ENCODE measurements around the gene C1orf87.

C1orf87 gene, protein sequence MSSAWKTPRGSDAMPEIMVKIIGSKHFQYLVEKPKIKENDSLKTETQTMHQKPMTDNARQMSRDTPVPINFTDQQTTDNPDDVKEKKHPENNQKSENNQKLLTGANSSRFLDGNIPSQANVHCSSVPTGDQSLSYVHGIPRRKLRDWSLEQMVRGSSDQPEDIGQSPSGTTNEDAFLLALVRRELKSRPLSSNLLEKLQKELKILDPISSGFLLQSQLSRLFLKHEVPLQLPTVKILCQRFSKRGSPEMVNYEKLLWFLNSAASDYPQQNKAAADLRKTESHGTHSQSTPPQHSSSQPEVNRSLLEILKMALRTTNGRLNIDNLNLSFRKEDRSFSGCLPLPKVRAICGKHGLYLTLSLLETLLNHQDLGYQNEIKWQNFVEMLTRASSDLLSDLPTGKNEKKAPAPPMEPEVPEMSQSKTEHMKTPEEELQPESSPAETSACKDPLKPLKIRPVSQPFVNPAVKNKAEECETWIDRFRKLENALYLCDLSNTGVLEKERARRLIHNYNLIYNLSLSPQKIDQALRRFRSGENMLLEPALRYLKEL

DNA sequence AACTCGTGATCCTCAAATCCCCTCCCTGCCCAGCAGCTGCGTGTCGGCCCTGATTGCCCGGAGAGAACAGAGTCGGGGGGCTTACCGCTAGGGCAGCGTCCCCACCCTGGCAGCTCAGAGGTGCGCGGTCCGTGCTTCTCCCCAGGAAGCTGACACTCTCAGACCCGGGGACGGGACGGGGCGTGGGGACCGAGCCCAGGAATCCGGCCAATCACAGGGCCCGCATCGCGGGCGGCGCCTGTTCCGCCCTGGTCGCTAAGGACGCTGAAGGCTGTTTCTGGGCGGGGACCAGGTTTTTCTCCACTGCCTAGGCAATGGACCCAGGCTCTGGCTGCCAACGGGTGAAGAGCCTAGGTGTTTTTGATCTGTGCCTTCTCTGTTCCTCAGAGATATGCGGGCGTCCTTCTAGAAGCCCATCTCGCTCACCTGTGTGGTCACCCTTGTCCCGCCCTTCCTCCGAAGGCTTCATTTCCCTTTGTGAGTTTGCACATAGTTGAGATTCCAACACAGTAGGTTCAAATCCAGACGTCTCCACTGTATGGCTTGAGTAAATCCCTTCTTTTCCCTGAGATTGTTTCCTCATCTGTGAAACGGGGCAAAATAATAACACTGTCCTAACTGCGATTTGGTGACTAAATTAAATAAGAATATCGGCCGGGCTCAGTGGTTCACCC lies at the start of gene C1orf87:
TSS of gene C1orf87 (minus strand) at position 166 of the 674 bp plus-strand sequence. CDS start 1,127 bp downstream, outside the sequence.
- no peak for DNase-seq

DNA sequence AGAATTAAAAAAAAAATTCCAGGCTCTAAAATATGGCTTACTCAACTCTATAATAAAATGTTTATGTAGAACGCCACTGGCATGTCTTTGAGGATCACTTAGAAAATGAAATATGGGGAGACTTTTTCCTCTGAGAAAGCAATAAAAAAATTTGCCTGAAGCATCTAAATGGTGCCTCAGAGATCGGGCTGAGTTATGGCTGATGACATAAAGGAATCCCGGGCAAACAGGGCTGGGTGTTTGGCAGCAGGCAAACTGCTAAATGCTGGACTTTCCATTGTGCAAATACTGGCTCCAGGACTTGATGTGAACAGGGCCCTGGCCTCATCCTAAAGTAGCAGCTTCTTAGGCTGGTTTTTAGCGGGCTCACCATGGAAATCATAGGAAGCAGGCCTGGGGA lies 44.5 kb upstream of the C1orf87 start:
- DNase-seq: no peak

DNA sequence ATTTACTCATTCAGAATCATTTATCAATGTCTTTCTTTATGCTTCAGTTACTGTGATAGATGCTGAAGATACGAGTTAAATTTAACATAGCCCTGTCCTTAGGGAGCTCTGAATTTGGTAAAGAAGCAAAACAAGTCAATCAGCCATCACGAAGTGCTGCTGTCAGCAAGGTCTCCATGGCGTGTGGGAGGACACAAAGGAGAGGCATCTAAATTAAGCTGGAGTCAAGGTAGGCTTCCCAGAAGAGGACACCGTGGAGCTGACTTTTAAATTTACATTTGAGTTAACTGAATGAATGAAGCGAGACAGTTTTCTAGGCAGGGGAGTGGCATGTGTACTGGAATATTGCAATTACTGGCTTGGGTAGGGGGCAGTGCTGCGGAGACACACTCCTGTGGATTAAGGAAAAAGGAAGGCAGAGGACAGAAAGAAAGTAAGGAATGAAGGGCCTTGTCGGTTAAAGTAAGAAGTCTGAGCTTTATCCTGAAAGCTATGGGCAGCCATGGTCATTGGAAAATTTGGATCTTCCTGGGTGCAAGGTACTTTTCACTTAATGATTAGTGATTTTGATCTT lies 41.3 kb upstream of the C1orf87 start:
- DNase-seq: no peak

DNA sequence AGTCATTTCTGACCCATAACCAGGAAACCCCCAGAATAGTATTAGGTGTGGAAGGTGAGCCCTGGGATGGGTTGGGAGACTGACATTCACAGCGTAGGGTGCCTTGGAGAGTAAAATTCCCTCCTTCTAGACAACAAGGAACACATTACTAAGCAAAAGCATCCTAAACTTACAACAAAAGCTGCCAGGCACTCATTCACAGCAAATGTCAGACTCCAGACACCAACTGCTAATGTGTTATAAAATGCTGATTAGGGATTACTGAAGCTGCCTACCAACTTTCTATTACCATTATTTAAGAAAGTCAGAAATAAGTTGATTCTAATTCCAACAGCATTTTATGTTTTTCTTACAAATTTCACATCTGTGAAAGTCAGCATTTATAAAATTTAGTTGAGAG lies 40.0 kb upstream of the C1orf87 start:
- no peak for DNase-seq

DNA sequence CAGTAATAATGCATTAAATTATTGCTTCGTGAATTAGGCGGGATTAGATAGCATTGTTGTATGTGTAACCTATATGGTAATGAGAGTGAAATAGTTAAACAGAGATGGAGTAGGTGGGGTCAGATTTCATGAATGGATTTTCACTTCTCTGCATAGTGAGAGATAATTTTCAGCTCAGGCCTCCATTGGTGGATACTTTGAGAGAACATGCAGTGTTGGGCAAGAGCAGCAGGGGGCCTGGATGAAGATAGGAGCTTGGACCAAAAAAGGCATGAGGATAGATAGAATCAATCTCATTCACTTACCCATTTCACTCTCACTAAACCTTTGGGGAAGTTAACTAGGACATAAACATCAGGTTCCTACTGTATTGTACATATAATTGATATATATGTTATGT lies 39.5 kb upstream of the C1orf87 start:
- no peak for DNase-seq

DNA sequence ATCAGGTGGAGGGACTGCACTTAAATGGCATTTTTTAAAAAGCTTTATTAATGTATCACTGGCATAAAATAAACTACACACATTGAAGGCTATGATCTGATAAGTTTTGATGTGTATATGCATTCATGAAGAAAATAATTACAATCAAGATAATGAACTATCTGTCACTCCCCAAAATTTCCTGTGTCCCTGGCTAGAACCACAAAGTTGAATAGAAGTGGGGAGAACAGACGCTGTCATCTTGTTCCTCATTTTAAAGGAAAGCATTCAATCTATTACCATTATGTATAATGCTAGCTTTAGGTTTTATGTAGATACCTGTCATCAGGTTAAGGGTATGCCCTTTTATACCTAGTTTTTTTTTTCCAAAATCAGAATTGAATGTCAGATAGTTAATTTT lies 38.1 kb upstream of the C1orf87 start:
- no peak for DNase-seq

DNA sequence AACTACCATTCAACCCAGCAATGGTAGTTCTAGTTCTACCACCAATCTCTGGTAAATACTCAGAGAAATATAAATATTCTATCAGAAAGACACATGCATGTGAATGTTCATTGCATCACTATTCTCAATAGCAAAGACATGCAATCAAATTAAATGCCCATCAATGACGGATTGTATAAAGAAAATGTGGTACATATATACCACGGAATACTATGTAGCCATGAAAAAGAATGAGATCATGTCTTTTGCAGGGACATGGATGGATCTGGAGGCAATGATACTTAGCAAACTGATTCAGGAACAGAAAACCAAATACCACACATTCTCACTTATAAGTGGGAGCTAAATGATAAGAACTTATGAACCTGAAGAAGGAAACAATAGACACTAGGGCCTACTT lies 37.5 kb upstream of the C1orf87 start:
- no peak for DNase-seq

DNA sequence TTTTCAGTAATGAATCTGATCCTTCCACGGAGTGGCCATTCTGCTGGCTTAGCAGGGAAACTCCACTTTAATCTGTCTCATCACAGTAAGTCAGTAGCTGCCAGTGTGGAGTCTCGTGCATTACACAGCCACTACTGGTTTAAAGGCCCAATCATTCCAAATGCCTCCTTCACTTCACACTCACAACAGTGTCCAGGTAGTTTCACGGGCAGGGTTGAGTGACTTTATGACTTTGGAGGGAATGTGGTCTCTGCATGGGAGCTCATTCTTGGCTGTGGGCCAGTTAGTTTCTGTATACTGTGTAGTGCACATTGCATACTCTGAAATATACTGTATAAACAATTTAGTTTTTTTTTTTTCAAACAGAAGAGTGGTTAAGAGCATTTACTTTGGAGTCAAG lies 34.6 kb upstream of the C1orf87 start:
- no peak for DNase-seq

DNA sequence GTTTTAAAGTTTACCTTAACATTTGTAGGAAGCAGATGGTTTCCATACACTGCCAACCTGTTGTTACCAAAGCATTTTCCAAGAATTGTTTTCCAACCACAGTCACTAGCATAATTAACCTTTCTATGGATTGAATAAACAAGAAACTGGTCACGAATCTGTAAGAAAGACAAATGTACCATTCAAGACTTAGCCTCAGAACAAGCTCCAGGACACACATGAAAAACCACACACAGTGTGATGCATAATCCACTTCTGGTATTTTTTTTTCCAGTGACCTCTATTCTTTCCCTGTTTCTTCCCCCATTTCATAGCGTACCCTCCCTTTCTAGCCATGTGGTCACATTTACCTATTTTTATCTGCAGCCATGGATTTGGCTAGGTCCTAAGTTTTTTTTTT lies 29.6 kb upstream of the C1orf87 start:
- DNase-seq: no peak

DNA sequence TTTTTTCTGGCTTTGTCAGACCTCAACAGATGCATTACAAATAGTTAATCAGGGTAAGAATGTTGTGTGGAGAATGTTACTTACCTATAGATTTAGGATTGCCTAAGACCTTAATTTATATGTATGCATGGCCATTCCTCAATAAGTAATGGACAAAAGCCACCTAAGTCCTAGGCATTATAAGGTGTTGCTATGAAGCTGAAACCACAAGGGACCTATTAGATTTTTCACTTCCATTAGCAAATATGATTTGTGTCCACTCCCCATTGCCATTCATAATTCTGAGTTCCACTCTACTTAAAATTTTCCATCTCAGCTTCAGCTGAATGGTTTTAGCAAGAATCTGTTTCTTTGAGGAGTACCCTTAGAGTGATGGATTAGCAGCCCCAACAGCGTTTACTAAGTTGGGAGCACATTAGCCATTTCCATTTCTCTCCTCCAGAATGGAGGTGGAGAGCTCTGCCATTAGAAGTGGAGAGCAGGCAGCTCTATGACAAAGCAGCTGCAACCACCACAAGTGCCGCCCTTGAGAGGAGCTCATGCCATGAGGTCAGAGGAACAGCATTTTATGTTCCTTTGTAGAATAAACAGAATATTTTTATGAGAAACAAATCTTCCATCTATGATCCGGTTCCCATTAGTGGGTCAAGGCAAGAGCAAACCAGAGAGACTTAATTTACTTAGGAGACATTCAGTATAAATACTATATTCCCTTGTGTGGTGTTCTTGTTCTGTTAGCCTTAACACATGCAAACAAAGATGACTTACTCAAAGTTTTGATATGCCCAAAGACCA lies 28.9 kb upstream of the C1orf87 start:
- no peak for DNase-seq

DNA sequence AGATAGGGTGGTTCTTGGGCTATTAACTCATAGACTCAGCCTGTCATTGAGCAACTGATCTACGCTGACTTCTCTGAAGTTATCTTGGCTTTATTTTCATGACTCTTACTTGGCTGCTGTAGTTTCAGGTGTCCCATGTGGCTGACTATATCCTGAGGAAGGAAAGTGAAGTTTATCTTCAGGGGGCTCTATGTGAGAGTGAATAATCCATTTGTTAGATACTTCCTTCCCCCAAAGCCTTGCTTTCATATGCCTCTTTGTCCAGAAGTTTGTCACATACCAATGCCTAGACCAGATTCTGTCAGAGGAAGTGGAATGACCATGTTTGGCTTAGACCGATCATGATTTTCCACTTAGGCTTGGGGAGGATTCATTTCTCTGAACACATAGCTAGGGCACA lies 27.9 kb upstream of the C1orf87 start:
- no peak for DNase-seq

DNA sequence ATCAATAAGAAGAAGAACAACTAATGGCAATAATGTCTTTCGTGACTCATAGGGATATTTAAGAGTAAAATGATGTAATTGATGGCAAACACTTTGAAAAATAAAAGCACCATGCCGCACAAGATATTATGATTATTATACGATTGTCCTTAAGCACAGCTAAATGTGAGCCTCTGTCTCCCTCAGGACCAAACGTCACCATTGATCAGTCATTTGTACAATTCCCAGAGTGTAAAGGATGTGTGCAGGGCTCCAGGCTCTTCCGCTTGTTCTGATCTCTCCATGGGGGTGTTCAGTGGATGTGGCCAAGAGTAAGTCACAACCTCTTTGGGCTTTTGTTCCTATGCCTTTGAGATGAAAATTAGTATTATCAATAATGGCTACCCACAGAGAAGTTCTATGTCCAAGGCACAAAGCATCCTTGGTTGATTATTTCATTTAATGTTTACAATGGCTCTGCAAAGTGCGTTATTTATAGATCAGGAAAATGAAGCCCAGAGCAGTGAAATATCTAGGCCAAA lies 17.7 kb upstream of the C1orf87 start:
- DNase-seq: no peak

DNA sequence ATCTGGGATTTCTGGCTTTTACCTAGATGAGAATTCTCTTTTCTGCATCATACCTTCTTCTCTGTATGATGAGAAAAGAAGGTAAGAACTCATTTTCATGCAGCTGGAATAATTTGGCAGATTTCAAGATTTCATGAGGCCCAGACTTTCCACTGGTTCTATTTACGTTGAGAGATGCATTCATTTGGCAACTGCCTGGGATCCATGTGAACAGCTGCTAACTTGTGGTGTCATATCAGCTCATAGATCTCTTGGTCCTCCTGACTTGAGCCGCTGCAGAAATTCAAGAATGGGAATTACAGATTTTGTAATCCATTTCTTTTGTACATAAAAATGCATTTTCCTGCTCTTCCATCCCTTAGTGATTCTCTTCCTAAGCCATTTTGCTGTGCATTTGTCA lies 17.1 kb upstream of the C1orf87 start:
- no peak for DNase-seq

DNA sequence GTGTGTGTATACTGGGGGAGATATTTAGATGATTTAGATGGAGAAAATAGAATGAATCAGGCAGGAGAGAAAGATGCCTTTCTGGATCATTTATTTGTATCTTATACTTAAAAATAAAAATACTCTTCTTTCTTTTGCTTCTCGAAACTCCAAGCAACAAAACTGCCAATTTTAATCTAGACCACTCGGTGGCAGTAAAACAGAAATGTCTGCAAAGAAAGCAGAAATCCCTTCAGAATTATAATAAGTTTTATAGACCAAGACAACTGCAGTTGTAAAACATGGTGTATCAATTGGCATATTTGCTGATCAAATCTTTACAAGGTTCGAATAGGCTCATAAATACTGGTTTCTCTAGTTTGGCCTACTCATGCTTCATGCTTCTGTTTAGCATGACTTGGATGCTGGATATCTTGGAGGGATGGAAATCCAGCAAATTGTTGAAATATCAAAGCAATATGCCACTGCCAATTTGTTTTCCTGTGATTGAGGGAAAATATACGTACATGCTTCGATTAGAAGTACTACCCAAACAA lies 15.1 kb upstream of the C1orf87 start:
- no peak for DNase-seq

DNA sequence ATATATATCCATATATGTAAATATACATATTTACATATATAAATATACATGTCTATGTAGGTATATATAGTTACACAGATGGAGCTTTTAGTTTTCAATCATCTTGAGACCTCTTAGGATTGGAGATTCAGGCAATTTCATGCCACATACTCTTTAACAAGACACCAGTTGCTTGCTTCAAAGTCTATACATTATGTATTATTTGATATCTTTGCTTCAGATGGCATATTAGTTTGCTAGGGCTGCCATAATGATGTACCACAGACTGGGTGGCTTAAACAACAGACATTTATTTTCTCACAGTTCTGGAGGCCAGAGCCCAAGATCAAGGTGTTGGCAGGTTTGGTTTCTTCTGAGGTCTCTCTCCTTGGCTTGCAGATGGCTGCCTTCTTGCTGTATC lies 14.1 kb upstream of the C1orf87 start:
- no peak for DNase-seq

DNA sequence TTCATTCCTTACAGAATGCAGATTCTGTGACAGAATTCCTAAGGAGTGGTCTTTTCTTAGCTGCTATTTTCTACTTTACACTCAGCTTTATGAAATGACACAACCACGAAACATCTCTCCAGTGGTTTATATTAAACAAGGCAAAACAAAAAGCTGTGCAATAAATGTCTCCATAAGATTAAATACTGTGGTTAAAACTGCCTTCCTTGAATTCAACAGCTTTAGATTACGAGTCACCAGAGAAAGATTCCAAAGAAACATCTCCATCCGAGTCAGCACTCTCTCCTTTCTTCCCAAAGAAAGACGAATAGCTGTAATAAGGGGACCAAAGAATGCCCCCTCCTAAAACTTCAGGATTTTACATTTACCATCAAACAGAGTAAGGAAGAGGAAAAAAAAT lies 4.6 kb upstream of the C1orf87 start:
- no peak for DNase-seq

DNA sequence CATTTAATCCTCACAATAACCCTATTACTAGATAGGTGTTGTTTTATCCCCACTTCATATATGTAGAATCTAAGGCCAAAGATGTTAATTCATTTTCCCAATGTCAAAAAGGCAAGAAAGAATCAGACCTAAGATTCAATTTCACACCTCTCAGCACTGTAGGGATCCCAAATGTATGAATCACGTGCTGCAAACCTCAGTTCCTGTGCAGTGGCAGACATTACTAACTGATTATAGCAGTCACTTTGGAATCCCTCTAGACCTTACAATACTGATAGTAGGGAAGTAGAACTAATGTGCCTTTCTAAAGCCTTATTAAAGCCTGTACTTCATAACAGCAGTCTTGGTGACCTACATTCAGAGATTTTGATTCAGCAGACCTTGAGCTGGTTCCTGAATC lies 2.3 kb downstream of the C1orf87 start:
- no peak for DNase-seq

DNA sequence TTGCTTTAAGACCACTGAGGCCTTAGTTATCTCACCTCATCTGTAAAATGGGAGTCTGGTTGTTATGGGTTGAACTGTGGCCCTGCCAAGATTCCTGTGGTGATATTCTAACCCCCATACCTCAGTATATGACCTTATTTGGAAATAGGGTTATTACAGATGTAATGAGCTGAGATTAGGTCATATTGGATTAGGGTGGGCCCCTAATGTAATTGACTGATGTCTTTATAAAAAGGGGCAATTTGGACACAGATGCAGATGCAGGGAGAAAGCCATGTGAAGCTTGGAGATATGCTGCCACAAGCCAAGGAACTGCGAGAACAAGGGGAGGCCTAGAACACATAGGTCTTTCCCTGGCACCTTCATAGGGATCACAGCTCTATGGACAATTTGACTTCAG lies 3.9 kb downstream of the C1orf87 start:
- no peak for DNase-seq

DNA sequence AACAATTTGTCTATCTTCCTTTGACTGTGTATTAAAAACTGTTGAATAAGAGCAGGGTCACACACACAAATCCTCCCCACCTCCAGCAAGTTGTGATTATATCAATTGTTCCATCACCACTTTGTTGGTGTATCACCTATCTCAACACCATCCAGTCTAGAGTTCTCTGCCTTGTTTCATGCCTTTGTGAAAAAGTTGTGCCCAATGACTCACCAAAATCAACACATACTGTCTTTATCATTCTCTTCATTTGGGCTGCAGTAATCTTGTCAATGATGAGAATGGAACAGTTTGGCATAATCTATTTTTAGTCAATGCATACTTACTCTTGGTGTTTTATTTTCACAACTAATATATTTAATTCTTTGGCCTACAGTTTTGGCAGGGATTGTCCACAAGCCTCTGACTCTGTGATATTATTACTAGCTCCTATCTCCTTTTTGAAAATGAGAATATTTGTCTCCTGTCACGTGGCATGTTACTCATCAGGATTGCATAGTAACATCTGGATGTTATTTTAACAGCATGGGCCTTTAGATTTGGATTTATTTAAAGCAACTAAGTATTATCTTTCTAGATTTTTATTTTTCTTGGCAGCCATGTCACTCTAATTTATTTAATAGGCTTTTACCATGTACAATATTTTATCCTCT lies 5.1 kb downstream of the C1orf87 start:
- no peak for DNase-seq

DNA sequence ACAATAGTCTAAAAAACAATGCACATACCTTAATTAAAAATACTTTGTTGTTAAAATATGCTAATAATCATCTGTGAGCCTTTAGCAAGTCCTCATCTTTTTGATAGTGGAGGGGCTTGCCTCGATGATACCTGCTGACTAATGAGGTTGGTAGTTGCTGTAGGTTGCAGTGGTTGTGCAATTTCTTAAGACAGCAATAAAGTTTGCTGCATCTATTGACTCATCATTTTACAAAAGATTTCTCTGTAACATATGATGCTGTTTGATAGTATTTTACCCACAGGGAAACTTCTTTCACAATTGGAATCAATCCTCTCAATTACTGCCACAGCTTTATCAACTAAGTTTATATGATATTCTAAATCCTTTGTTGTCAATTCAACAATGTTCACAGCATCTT lies 7.6 kb downstream of the C1orf87 start:
- DNase-seq: no peak

DNA sequence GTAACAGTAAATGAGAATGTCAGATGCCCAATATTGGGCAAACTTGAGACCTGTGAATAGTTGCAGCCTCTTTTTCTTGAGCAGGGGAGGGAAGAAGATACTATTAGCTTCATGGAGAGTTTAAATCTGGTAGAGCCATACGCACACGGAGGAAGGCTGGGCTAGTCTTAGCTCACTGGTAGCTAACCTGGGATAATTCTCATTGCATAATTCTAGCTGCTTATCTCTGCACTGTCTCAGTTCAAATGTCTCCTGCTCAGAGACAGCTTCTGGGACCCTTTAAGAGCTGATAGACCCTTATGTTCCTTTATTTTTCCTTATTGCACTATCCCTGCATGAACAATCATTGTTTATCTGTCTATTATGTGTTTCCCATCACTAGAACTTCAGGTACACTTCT lies 8.4 kb downstream of the C1orf87 start:
- DNase-seq: no peak

DNA sequence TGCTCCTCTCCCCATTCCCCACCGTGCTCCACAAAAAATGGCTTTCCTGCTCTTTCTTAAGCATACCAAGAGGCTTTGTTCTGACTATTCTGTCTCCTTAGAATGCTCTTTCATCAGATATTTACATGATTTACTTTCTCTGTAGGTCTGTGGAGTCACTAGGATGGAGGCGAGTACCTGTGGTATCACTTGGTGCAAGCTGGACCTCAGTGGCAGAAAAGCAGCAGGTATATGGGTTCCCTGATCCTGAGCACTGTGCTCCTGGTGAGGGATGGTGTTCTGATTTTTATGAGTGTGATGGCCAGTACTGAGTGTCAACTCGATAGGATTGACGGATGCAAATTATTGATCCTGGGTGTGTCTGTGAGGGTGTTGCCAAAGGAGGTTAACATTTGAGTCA lies 10.0 kb downstream of the C1orf87 start:
- no peak for DNase-seq
